Testis (tissue), 3 donors: ENCODE data around the gene ZNF280B. TPM values are rescaled to one million over a fixed set of nuclear protein-coding genes. Genes with fewer than 3 reads are reported as not detected.

Experiments used
- DNase-seq: peaks from one replicate; pipeline ENCODE4 v3.0.0-alpha.2; 2019
- H3K27ac ChIP-seq, 2 donors: fragments of 200-600 bp; sonication (generic); one replicate each; pipeline ENCODE4 v1.5.1; 2019
- H3K27me3 ChIP-seq: fragments of 200-600 bp; sonication (generic); one replicate; pipeline ENCODE4 v1.5.1; 2019
- H3K36me3 ChIP-seq: fragments of 200-600 bp; sonication (generic); one replicate; pipeline ENCODE4 v1.5.1; 2017; ENCODE audit warnings: low read depth; ENCODE audit errors: missing control alignments
- H3K4me1 ChIP-seq: fragments of 200-600 bp; sonication (generic); one replicate; pipeline ENCODE4 v1.5.1; 2019
- H3K4me3 ChIP-seq, 2 donors: fragments of 200-600 bp; sonication (generic); one replicate each; pipeline ENCODE4 v1.5.1; 2017 to 2019
- H3K9me3 ChIP-seq: fragments of 200-600 bp; sonication (generic); one replicate; pipeline ENCODE4 v1.5.1; 2017
- CTCF ChIP-seq, 3 experiments: fragments of 450-650 bp in 2 of 3; fragments of 200-600 bp in 1 of 3; sonication (generic) in 1 of 3; IDR thresholded peaks; one replicate each; pipeline ENCODE4 v1.5.1; 2016 to 2019; ENCODE audit warnings: antibody characterized with exemption in 3 of 3, mild to moderate bottlenecking in 2 of 3, moderate library complexity in 1 of 3
- POLR2A ChIP-seq: fragments of 450-650 bp; IDR thresholded peaks from one replicate; pipeline ENCODE4 v1.6.1; 2017; ENCODE audit warnings: antibody characterized with exemption, mild to moderate bottlenecking, moderate library complexity
- WGBS, 2 donors: methylation state at CpG; one replicate each; pipeline ENCODE4 v1.1.5; 2018; 5-methylcytosine and 5-hydroxymethylcytosine counted together
- intact Hi-C: fragments of 100-400 bp; cut with DNase I; formaldehyde crosslinking; loops from one replicate; pipeline ENCODE4 v1.15.1; 2023; ENCODE audit warnings: low total_unique reads
- polyA plus RNA-seq: library from polyadenylated mRNA; stranded (reverse); fragments of 350-450 nt; fragmentation: Illumina TruSeq; extraction: RNeasy Lipid Tissue Mini Kit (QIAGEN cat#74804); gene quantifications from one replicate; pipeline ENCODE4 v1.2.3, GENCODE V29; 2014; ENCODE audit warnings: low read depth, low replicate concordance; ENCODE audit not compliant: insufficient read depth
- total RNA-seq, 2 donors: library from RNA; depleted of rRNA; stranded (reverse); fragments of >200 nt; gene quantifications; one replicate each; pipeline ENCODE4 v1.2.3, GENCODE V29; 2016

Gene ZNF280B
- total and polyA plus RNA-seq, 3 donors from 2014 or later = 22.8 to 73.3 (median 51.2) TPM

- TF ChIP-seq POLR2A = no peak
- no peak for TF ChIP-seq CTCF (IDR thresholded peaks at IDR 0.05)
- no peaks in the 10 kb centered on the region for H3K9me3 ChIP-seq
- no peak overlapping the region for H3K4me3 ChIP-seq
- H3K36me3 ChIP-seq = no peaks in the 10 kb centered on the region
- no peak for DNase-seq
- intact Hi-C loops = no loop called here
- WGBS, 2 donors = 88 to 93% methylated on average over 11 of the region's 11 CpGs
- no peaks in the 10 kb centered on the region for H3K27me3 ChIP-seq
- H3K27ac ChIP-seq = no peak overlapping the region
- H3K4me1 ChIP-seq = no peaks in the 10 kb centered on the region
Observed at GRCh38 chr22:22484023-22484422, 24.5 kb downstream of the ZNF280B start.

GRCh38 chr22:22480940-22481339, 27.6 kb downstream of the ZNF280B start:
- Histone ChIP-seq H3K9me3 (no peaks in the 10 kb centered on the region), H3K27me3 (no peaks in the 10 kb centered on the region), H3K36me3 (no peaks in the 10 kb centered on the region), H3K4me1 (no peaks in the 10 kb centered on the region), H3K27ac (no peak overlapping the region), H3K4me3 (no peak overlapping the region)
- DNase-seq = no peak
- TF ChIP-seq CTCF (IDR thresholded peaks at IDR 0.05) (no peak), POLR2A (no peak)
- intact Hi-C loops = no loop called here
- 90 to 97% methylated on average over 2 of the region's 2 CpGs for WGBS, 2 donors

- no peaks in the 10 kb centered on the region for H3K27me3 ChIP-seq
- intact Hi-C loops = no loop called here
- DNase-seq = no peak
- no peaks in the 10 kb centered on the region for H3K9me3 ChIP-seq
- H3K4me1 ChIP-seq = no peaks in the 10 kb centered on the region
- H3K4me3 ChIP-seq = no peak overlapping the region
- no peak overlapping the region for H3K27ac ChIP-seq
- TF ChIP-seq POLR2A = no peak
- no peak for TF ChIP-seq CTCF (IDR thresholded peaks at IDR 0.05)
- 93 to 98% methylated on average over 5 of the region's 5 CpGs for WGBS, 2 donors
- no peaks in the 10 kb centered on the region for H3K36me3 ChIP-seq
Observed at GRCh38 chr22:22479999-22480532, 28.5 kb downstream of the ZNF280B start.

- H3K27me3 ChIP-seq = no peaks in the 10 kb centered on the region
- H3K9me3 ChIP-seq = no peaks in the 10 kb centered on the region
- no peak overlapping the region for H3K4me3 ChIP-seq
- WGBS, 2 donors = 98 to 99% methylated on average over 2 of the region's 2 CpGs
- intact Hi-C loops = no loop called here
- no peak for DNase-seq
- TF ChIP-seq POLR2A (no peak), CTCF (IDR thresholded peaks at IDR 0.05) (no peak)
- no peak overlapping the region for H3K27ac ChIP-seq
- no peaks in the 10 kb centered on the region for H3K4me1 ChIP-seq
- H3K36me3 ChIP-seq = no peaks in the 10 kb centered on the region
Observed at GRCh38 chr22:22479116-22479515, 29.4 kb downstream of the ZNF280B start.

- Histone ChIP-seq H3K4me1 (no peaks in the 10 kb centered on the region), H3K9me3 (no peaks in the 10 kb centered on the region), H3K4me3 (no peak overlapping the region), H3K36me3 (no peaks in the 10 kb centered on the region), H3K27ac (no peak overlapping the region), H3K27me3 (no peaks in the 10 kb centered on the region)
- TF ChIP-seq CTCF (IDR thresholded peaks at IDR 0.05) = no peak
- TF ChIP-seq POLR2A = no peak
- intact Hi-C loops = no loop called here
- DNase-seq = no peak
Observed at GRCh38 chr22:22478470-22478869, 30.1 kb downstream of the ZNF280B start.
